ENCODE measurements around the gene CHST13.

CHST13 gene

GRCh38 chr3:126498461-126498860, 25.5 kb upstream of the CHST13 start:
- in situ Hi-C loops (cut with MboI; ENCODE audit: low pct_unique_long_range_greater_than_20kb, low sequenced_read_pairs, unreplicated experiment), result no loop called here
- no peak for DNase-seq (ENCODE audit: low spot score)
- TF ChIP-seq, protein P1, sequence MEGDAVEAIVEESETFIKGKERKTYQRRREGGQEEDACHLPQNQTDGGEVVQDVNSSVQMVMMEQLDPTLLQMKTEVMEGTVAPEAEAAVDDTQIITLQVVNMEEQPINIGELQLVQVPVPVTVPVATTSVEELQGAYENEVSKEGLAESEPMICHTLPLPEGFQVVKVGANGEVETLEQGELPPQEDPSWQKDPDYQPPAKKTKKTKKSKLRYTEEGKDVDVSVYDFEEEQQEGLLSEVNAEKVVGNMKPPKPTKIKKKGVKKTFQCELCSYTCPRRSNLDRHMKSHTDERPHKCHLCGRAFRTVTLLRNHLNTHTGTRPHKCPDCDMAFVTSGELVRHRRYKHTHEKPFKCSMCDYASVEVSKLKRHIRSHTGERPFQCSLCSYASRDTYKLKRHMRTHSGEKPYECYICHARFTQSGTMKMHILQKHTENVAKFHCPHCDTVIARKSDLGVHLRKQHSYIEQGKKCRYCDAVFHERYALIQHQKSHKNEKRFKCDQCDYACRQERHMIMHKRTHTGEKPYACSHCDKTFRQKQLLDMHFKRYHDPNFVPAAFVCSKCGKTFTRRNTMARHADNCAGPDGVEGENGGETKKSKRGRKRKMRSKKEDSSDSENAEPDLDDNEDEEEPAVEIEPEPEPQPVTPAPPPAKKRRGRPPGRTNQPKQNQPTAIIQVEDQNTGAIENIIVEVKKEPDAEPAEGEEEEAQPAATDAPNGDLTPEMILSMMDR (IDR thresholded peaks at IDR 0.05; ENCODE audit: extremely low read depth, insufficient read depth, missing control alignments), result no peak

DNA sequence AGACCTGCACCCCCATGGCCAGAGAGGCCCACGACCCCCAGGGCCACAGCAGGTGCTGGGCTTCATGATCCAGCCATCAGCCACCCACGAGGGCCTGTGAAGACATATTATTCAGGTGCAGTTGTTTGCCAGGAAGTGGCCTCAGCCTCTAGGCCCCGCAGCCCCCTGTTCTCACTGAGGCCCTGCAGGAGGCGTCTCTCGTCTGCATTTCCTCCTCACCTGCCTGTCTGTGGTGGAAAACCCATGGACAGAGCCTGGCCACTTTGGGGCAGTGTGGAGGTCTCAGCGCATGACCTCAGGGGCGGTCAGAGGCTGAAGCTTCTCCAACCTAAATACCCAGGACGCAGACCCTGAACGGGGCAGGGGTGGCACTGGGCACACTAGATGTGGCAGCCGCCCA, 25.0 kb upstream of the CHST13 start:
- in situ Hi-C loops (cut with MboI; ENCODE audit: low pct_unique_long_range_greater_than_20kb, low sequenced_read_pairs, unreplicated experiment), result no loop called here
- DNase-seq (ENCODE audit: low spot score), result no peak
- TF ChIP-seq, protein P1 (IDR thresholded peaks at IDR 0.05; ENCODE audit: extremely low read depth, insufficient read depth, missing control alignments), result peak; percentile 6

- TF ChIP-seq, protein P1 (IDR thresholded peaks at IDR 0.05; ENCODE audit: extremely low read depth, insufficient read depth, missing control alignments), result no peak
- no peak for DNase-seq (ENCODE audit: low spot score)
- in situ Hi-C loops (cut with MboI; ENCODE audit: low pct_unique_long_range_greater_than_20kb, low sequenced_read_pairs, unreplicated experiment), result no loop called here
These were observed 24.6 kb upstream of the CHST13 start for GRCh38 chr3:126499401-126499800.

DNA sequence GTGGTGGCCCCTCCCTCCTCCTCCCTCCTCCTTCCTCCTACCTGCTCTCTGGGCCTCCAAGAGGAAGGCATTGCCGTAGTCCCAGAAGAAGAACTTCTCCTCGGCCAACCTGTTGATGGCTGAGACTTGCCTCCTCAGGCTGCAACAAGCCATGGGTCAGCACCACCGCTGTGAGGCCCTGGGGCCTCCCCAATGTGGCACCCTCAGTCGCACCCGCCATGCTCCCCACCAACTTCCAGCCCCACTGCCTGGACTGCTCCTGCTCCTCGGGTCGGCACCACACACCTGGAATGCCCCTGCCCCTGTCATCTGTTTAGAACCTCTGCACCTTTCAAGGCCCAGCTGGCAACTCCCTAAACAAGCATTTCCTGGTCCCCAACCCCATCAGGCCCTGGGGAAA, 23.9 kb upstream of the CHST13 start:
- no peak for DNase-seq (ENCODE audit: low spot score)
- in situ Hi-C loops (cut with MboI; ENCODE audit: low pct_unique_long_range_greater_than_20kb, low sequenced_read_pairs, unreplicated experiment), result no loop called here
- TF ChIP-seq, protein P1 (IDR thresholded peaks at IDR 0.05; ENCODE audit: extremely low read depth, insufficient read depth, missing control alignments), result no peak

DNA sequence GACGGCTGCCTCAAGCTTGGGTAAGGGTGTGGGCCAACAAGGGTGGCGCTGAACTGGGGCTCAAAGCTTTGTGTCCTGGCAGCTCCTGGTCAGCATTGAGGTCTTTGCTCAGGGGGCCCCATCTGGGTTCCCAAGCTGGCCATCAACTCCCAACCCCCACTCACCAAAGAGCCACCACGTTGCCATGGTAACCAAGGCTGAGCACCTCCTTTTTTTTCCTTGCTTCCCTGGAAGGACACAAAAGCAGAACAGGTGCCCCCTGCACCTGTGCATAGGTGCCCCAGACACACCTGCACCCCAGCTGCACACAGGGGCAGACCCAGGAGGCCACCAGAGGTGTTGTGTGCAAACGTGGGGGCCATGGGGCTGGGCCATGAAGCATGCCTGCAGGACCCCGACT, 22.9 kb upstream of the CHST13 start:
- in situ Hi-C loops (cut with MboI; ENCODE audit: low pct_unique_long_range_greater_than_20kb, low sequenced_read_pairs, unreplicated experiment), result no loop called here
- TF ChIP-seq, protein P1 (IDR thresholded peaks at IDR 0.05; ENCODE audit: extremely low read depth, insufficient read depth, missing control alignments), result no peak
- DNase-seq (ENCODE audit: low spot score), result no peak

GRCh38 chr3:126501736-126502135, 22.2 kb upstream of the CHST13 start:
- no peak for DNase-seq (ENCODE audit: low spot score)
- in situ Hi-C loops (cut with MboI; ENCODE audit: low pct_unique_long_range_greater_than_20kb, low sequenced_read_pairs, unreplicated experiment), result no loop called here
- TF ChIP-seq, protein P1 (IDR thresholded peaks at IDR 0.05; ENCODE audit: extremely low read depth, insufficient read depth, missing control alignments), result no peak

GRCh38 chr3:126502656-126503055, 21.3 kb upstream of the CHST13 start:
- TF ChIP-seq, protein P1 (IDR thresholded peaks at IDR 0.05; ENCODE audit: extremely low read depth, insufficient read depth, missing control alignments), result no peak
- DNase-seq (ENCODE audit: low spot score), result no peak
- in situ Hi-C loops (cut with MboI; ENCODE audit: low pct_unique_long_range_greater_than_20kb, low sequenced_read_pairs, unreplicated experiment), result no loop called here
